Trophoblast cell (in vitro differentiated cells and primary cell): ENCODE measurements around the gene TNNI3K.

ENCODE experiments used
- DNase-seq, 2 donors: peaks; one replicate each; pipeline ENCODE4 v3.0.0-alpha.2; 2016
- H2AFZ ChIP-seq: 2 replicates; pipeline ENCODE4 v1.6.1; 2013; ENCODE audit warnings: low read length, moderate library complexity, mild to moderate bottlenecking; ENCODE audit not compliant: insufficient read depth, poor library complexity
- H2AK5ac ChIP-seq: 2 replicates; pipeline ENCODE4 v1.6.1; 2013; ENCODE audit warnings: mild to moderate bottlenecking, low read length
- H2BK120ac ChIP-seq: 2 replicates; pipeline ENCODE4 v1.6.1; 2013; ENCODE audit warnings: low read length, mild to moderate bottlenecking, moderate library complexity; ENCODE audit not compliant: insufficient read depth, poor library complexity
- H2BK12ac ChIP-seq: 2 replicates; pipeline ENCODE4 v1.6.1; 2013; ENCODE audit warnings: mild to moderate bottlenecking, low read length, moderate library complexity
- H2BK5ac ChIP-seq: 2 replicates; pipeline ENCODE4 v1.6.1; 2013; ENCODE audit warnings: low read length, low read depth, moderate library complexity, mild to moderate bottlenecking; ENCODE audit not compliant: poor library complexity
- H3K14ac ChIP-seq: 2 replicates; pipeline ENCODE4 v1.6.1; 2013; ENCODE audit warnings: mild to moderate bottlenecking, low read length
- H3K18ac ChIP-seq: 2 replicates; pipeline ENCODE4 v1.6.1; 2013; ENCODE audit warnings: mild to moderate bottlenecking, low read length
- H3K23ac ChIP-seq: 2 replicates; pipeline ENCODE4 v1.6.1; 2013; ENCODE audit warnings: low read length
- H3K27ac ChIP-seq: 2 replicates; pipeline ENCODE4 v1.5.1; 2013; ENCODE audit warnings: low read depth, mild to moderate bottlenecking, inconsistent platforms, low read length, moderate library complexity
- H3K27me3 ChIP-seq: 2 replicates; pipeline ENCODE4 v1.6.1; 2013; ENCODE audit warnings: inconsistent platforms, mild to moderate bottlenecking, low read length, moderate library complexity; ENCODE audit not compliant: insufficient read depth
- H3K36me3 ChIP-seq, 2 experiments: 1 replicate in 1 of 2; 2 replicates in 1 of 2; pipeline ENCODE4 v1.6.1; 2013; ENCODE audit warnings: low read length in 2 of 2, mild to moderate bottlenecking in 2 of 2, moderate library complexity in 1 of 2; ENCODE audit not compliant: insufficient read depth in 2 of 2, control insufficient read depth in 1 of 2
- H3K4ac ChIP-seq: 2 replicates; pipeline ENCODE4 v1.6.1; 2013; ENCODE audit warnings: low read depth, mild to moderate bottlenecking, low read length, moderate library complexity
- H3K4me1 ChIP-seq, 2 experiments: 1 replicate in 1 of 2; 2 replicates in 1 of 2; pipeline ENCODE4 v1.6.1; 2013; ENCODE audit warnings: low read length in 2 of 2, mild to moderate bottlenecking in 2 of 2, moderate library complexity in 1 of 2; ENCODE audit not compliant: insufficient read depth in 2 of 2, control insufficient read depth in 1 of 2
- H3K4me2 ChIP-seq: 2 replicates; pipeline ENCODE4 v1.6.1; 2013; ENCODE audit warnings: inconsistent platforms, mild to moderate bottlenecking, low read length, moderate library complexity
- H3K4me3 ChIP-seq: 2 replicates; pipeline ENCODE4 v1.5.1; 2013; ENCODE audit warnings: mild to moderate bottlenecking, low read depth, low read length, inconsistent platforms
- H3K79me1 ChIP-seq: one replicate; pipeline ENCODE4 v1.6.1; 2013; ENCODE audit warnings: low read length
- H3K79me2 ChIP-seq: 2 replicates; pipeline ENCODE4 v1.6.1; 2013; ENCODE audit warnings: low read length, mild to moderate bottlenecking; ENCODE audit not compliant: control insufficient read depth, insufficient read depth, poor library complexity
- H3K9ac ChIP-seq: 2 replicates; pipeline ENCODE4 v1.6.1; 2013; ENCODE audit warnings: mild to moderate bottlenecking, low read length
- H3K9me3 ChIP-seq: 2 replicates; pipeline ENCODE4 v1.6.1; 2013; ENCODE audit warnings: low read depth, mild to moderate bottlenecking, control low read depth, inconsistent platforms, low read length; ENCODE audit not compliant: insufficient read depth
- H4K12ac ChIP-seq: 2 replicates; pipeline ENCODE4 v1.6.1; 2013; ENCODE audit warnings: low read depth, mild to moderate bottlenecking, low read length, moderate library complexity
- H4K8ac ChIP-seq: 2 replicates; pipeline ENCODE4 v1.6.1; 2013; ENCODE audit warnings: low read depth, mild to moderate bottlenecking, low read length, moderate library complexity
- H4K91ac ChIP-seq: one replicate; pipeline ENCODE4 v1.6.1; 2013; ENCODE audit warnings: low read depth, mild to moderate bottlenecking, low read length, moderate library complexity
- WGBS: extraction: QIAGEN DNeasy Blood & Tissue Kit; methylation state at CpG from one replicate; pipeline ENCODE4 v1.1.7; 2013; ENCODE audit warnings: missing lambda C conversion rate; ENCODE audit not compliant: insufficient read length, insufficient coverage; ENCODE audit errors: extremely low coverage; 5-methylcytosine and 5-hydroxymethylcytosine counted together

Gene TNNI3K

GRCh38 chr1:74323937-74324473 lies 88.8 kb downstream of the TNNI3K start:
- Histone ChIP-seq H2AK5ac (no peak overlapping the region), H4K91ac (no peak overlapping the region), H3K4me3 (no peak overlapping the region), H2AFZ (no peak overlapping the region), H3K4me1 (peaks cover 0 to 2% of the 10 kb centered on the region in 2 experiments), H3K27me3 (no peaks in the 10 kb centered on the region), H3K79me1 (no peaks in the 10 kb centered on the region), H3K4me2 (no peak overlapping the region), H4K12ac (no peak overlapping the region), H3K18ac (no peak overlapping the region), H3K9ac (no peak overlapping the region), H3K79me2 (no peaks in the 10 kb centered on the region), H3K14ac (no peak overlapping the region), H2BK120ac (no peak overlapping the region), H2BK5ac (no peak overlapping the region), H3K23ac (no peak overlapping the region), H3K9me3 (no peaks in the 10 kb centered on the region), H2BK12ac (no peak overlapping the region), H3K27ac (no peak overlapping the region), H3K36me3 (no peaks in the 10 kb centered on the region), H4K8ac (no peak overlapping the region), H3K4ac (no peak overlapping the region)
- DNase-seq = no peak
- no CpG with 5 or more reads among the region's 1 CpG for WGBS

- no peak overlapping the region for H3K27ac ChIP-seq
- no CpG with 5 or more reads among the region's 6 CpGs for WGBS
- H3K14ac ChIP-seq = no peak overlapping the region
- H3K79me2 ChIP-seq = no peaks in the 10 kb centered on the region
- no peak overlapping the region for H2BK12ac ChIP-seq
- no peak overlapping the region for H3K9ac ChIP-seq
- H4K91ac ChIP-seq = no peak overlapping the region
- H3K4me2 ChIP-seq = no peak overlapping the region
- no peak overlapping the region for H2BK5ac ChIP-seq
- no peaks in the 10 kb centered on the region for H3K27me3 ChIP-seq
- no peak overlapping the region for H4K12ac ChIP-seq
- no peak overlapping the region for H2BK120ac ChIP-seq
- no peaks in the 10 kb centered on the region for H3K36me3 ChIP-seq
- H2AK5ac ChIP-seq = no peak overlapping the region
- no peak overlapping the region for H2AFZ ChIP-seq
- no peak overlapping the region for H3K4me3 ChIP-seq
- H3K23ac ChIP-seq = no peak overlapping the region
- H3K79me1 ChIP-seq = no peaks in the 10 kb centered on the region
- H3K9me3 ChIP-seq = no peaks in the 10 kb centered on the region
- DNase-seq = no peak
- no peak overlapping the region for H3K18ac ChIP-seq
- peaks cover 0 to 2% of the 10 kb centered on the region in 2 experiments for H3K4me1 ChIP-seq
- H4K8ac ChIP-seq = no peak overlapping the region
- H3K4ac ChIP-seq = no peak overlapping the region
These were observed 89.7 kb downstream of the TNNI3K start for GRCh38 chr1:74324684-74325448.

- no peak overlapping the region for H3K4me2 ChIP-seq
These were observed 93.7 kb downstream of the TNNI3K start for GRCh38 chr1:74328851-74329250.

GRCh38 chr1:74333244-74333643 lies 98.1 kb downstream of the TNNI3K start:
- Histone ChIP-seq H3K4ac (no peak overlapping the region), H2BK5ac (no peak overlapping the region), H3K27me3 (no peaks in the 10 kb centered on the region), H2AK5ac (no peak overlapping the region), H2AFZ (no peak overlapping the region), H2BK120ac (no peak overlapping the region), H3K4me2 (no peak overlapping the region), H3K79me2 (no peaks in the 10 kb centered on the region), H4K8ac (no peak overlapping the region), H3K4me1 (no peaks in the 10 kb centered on the region), H3K4me3 (no peak overlapping the region), H3K9me3 (no peaks in the 10 kb centered on the region), H3K27ac (no peak overlapping the region), H3K18ac (no peak overlapping the region), H3K23ac (no peak overlapping the region), H3K9ac (no peak overlapping the region), H3K14ac (no peak overlapping the region), H3K79me1 (no peaks in the 10 kb centered on the region), H4K12ac (no peak overlapping the region), H4K91ac (no peak overlapping the region), H3K36me3 (no peaks in the 10 kb centered on the region), H2BK12ac (no peak overlapping the region)
- WGBS = no CpG with 5 or more reads among the region's 2 CpGs
- DNase-seq = no peak

More at GRCh38 chr1:74328851-74329250, 93.7 kb downstream of the TNNI3K start:
- Histone ChIP-seq H2AK5ac (no peak overlapping the region), H3K23ac (no peak overlapping the region), H3K9me3 (no peaks in the 10 kb centered on the region), H3K79me1 (no peaks in the 10 kb centered on the region), H3K36me3 (no peaks in the 10 kb centered on the region), H2BK12ac (no peak overlapping the region), H2BK120ac (no peak overlapping the region), H2AFZ (no peak overlapping the region), H4K91ac (no peak overlapping the region), H3K14ac (no peak overlapping the region), H3K27me3 (no peaks in the 10 kb centered on the region), H3K4ac (no peak overlapping the region), H3K9ac (no peak overlapping the region), H3K27ac (no peak overlapping the region), H3K4me3 (no peak overlapping the region), H2BK5ac (no peak overlapping the region), H4K12ac (no peak overlapping the region), H3K4me1 (peaks cover 0 to 2% of the 10 kb centered on the region in 2 experiments), H3K79me2 (no peaks in the 10 kb centered on the region), H4K8ac (no peak overlapping the region), H3K18ac (no peak overlapping the region)
- DNase-seq = no peak
